ENCODE data around the gene WDR6. TPM values are rescaled to one million over a fixed set of nuclear protein-coding genes. Genes with fewer than 3 reads are reported as not detected.
A peak's percentile ranks its signal among the peaks of the same experiment; 100 is the strongest.

WDR6 gene
- total RNA-seq, 1 experiment from 2014 or later = 213 TPM

GRCh38 chr3:49021813-49022687 is 14.9 kb downstream of the WDR6 start, which contains the start of gene NDUFAF3 (continued):
- TF ChIP-seq ZNF423 (CRISPR knock-in tag; IDR thresholded peaks at IDR 0.05) = peak; percentile 63
- no peak for TF ChIP-seq ZNF532 (CRISPR knock-in tag; IDR thresholded peaks at IDR 0.05; ENCODE audit: borderline replicate concordance)
- peak; percentile 59 for TF ChIP-seq NR2C2 (CRISPR knock-in tag; IDR thresholded peaks at IDR 0.05)
- no peak for TF ChIP-seq ZNF671 (CRISPR knock-in tag; IDR thresholded peaks at IDR 0.05)
- TF ChIP-seq ATF2 (CRISPR knock-in tag; IDR thresholded peaks at IDR 0.05; ENCODE audit: borderline replicate concordance, low read depth) = no peak
- TF ChIP-seq SP1 (CRISPR knock-in tag; conservative IDR thresholded peaks at IDR 0.05) = peak; percentile 76; the same call in 1 of the 2 replicates
- 0 out of 2 replicates have a peak, but pooled peaks have one; percentile 38 for TF ChIP-seq NFYB (CRISPR knock-in tag; conservative IDR thresholded peaks at IDR 0.05; ENCODE audit: low read depth)
- 0 out of 2 replicates have a peak, but pooled peaks have one; percentile 2 for TF ChIP-seq SMAD4 (CRISPR knock-in tag; IDR thresholded peaks at IDR 0.05)
- TF ChIP-seq PRRX2 (CRISPR knock-in tag; IDR thresholded peaks at IDR 0.05) = no peak
- 0 out of 2 replicates have a peak, but pooled peaks have one; percentile 36 for TF ChIP-seq ESRRA (CRISPR knock-in tag; IDR thresholded peaks at IDR 0.05; ENCODE audit: borderline replicate concordance)
- TF ChIP-seq EMX1 (CRISPR knock-in tag; IDR thresholded peaks at IDR 0.05) = 0 out of 2 replicates have a peak, but pooled peaks have one; percentile 36
- no peak for TF ChIP-seq RELA (CRISPR knock-in tag; IDR thresholded peaks at IDR 0.05; ENCODE audit: borderline replicate concordance)
- peak; percentile 73 for TF ChIP-seq MAX (CRISPR knock-in tag; IDR thresholded peaks at IDR 0.05)

- peak overlapping the region; percentile 92 for H3K4me3 Mint-ChIP-seq
- H3K4me1 Mint-ChIP-seq = peaks cover 30% of the 10 kb centered on the region
- no peaks in the 10 kb centered on the region for H3K9me3 Mint-ChIP-seq
- peak overlapping the region; percentile 86 for H3K27ac Mint-ChIP-seq
- TF ChIP-seq RELA (CRISPR knock-in tag; IDR thresholded peaks at IDR 0.05; ENCODE audit: borderline replicate concordance) (no peak), ETV6 (CRISPR knock-in tag; IDR thresholded peaks at IDR 0.05) (no peak), GTF2I (CRISPR knock-in tag; conservative IDR thresholded peaks at IDR 0.05) (no peak), KAT7 (CRISPR knock-in tag; IDR thresholded peaks at IDR 0.05; ENCODE audit: borderline replicate concordance) (no peak), JUN (CRISPR knock-in tag; IDR thresholded peaks at IDR 0.05) (no peak), CREM (CRISPR knock-in tag; IDR thresholded peaks at IDR 0.05) (no peak), ZNF317 (CRISPR knock-in tag; IDR thresholded peaks at IDR 0.05; ENCODE audit: borderline replicate concordance, low read depth) (no peak), ZNF121 (CRISPR knock-in tag; IDR thresholded peaks at IDR 0.05) (no peak), AFF4 (CRISPR knock-in tag; IDR thresholded peaks at IDR 0.05; ENCODE audit: borderline replicate concordance) (no peak), MYBL2 (CRISPR knock-in tag; IDR thresholded peaks at IDR 0.05) (no peak), FOXP1 (CRISPR knock-in tag; IDR thresholded peaks at IDR 0.05; ENCODE audit: borderline replicate concordance) (no peak)
- H3K36me3 Mint-ChIP-seq = peaks cover 52% of the 10 kb centered on the region
- DNase-seq (ENCODE audit: low spot score) (no peak), ATAC-seq (no peak)
- no peaks in the 10 kb centered on the region for H3K27me3 Mint-ChIP-seq (ENCODE audit: low read depth)
- ChIA-PET POLR2A (interaction anchor here (0.6 to 4.3 kb wide), 10 partner anchors 10 to 437 kb away, joined by 3 to 81 read pairs (median 8); partner anchors contain the start of genes CELSR3, IP6K2, P4HTM and QRICH1), CTCF (interaction anchor here (0.7 to 8.2 kb wide), 18 partner anchors 13 to 432 kb away, joined by 3 to 124 read pairs (median 5); partner anchors contain the start of genes IP6K2, NCKIPSD, P4HTM and QARS1)
Measured at GRCh38 chr3:49022688-49023171, 15.5 kb downstream of the WDR6 start.
